Measurements from ENCODE around the gene LIMS1. TPM values are rescaled to one million over a fixed set of nuclear protein-coding genes. Genes with fewer than 3 reads are reported as not detected.

Gene LIMS1
- total and polyA plus RNA-seq, 2 of the 13 experiments (the other 11 are each of a cell fraction or from before 2014, with no cell fraction given), result 38.3 to 49.6 TPM

DNA sequence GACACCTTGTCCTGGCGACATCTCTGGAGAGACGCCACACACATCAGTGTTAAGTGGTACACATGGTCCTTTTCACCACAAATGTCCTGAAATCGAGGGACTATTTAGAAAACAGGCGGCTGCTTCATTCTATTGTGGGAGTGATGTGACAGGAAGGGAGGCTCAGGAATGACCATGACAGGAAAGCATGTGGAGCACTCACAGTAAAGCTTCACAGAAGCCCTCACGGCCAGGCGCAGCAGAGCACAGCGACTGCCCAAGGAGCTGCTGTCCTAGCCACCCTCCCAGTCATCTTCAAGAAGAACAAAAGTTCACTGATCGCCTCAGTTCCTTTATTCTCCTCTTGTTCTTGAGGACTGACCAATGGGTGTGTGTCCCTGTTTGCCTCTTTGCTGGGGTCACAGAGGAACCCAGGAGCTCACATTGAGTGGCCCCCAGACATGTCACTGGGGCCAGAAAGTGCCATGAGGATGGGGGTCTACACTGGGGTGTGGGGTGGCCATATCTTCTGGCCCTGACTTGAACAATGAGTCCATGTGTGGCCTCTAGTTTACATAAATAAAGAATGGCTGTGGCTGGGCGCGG, 100.4 kb downstream of the LIMS1 start:
- CTCF ChIA-PET (ENCODE audit: low intra/inter-chr PET ratio, low total read pairs), result no interaction called here
- POLR2A ChIA-PET, result interaction anchor here (0.6 to 1.3 kb wide), 2 partner anchors 44 to 186 kb away, joined by 3 to 4 read pairs; partner anchors contain the start of gene GCC2
- no peak for FAIRE-seq
- no peak overlapping the region for H3K27ac ChIP-seq (ENCODE audit: extremely low read length, insufficient read depth, low read length)
- in situ Hi-C loops (cut with HindIII; ENCODE audit: extremely low pct_ligation_motif_present, low pct_unique_long_range_greater_than_20kb), result no loop called here
- no peak overlapping the region for H2AFZ ChIP-seq (ENCODE audit: low read length)
- no peaks in the 10 kb centered on the region for H3K27me3 ChIP-seq (ENCODE audit: control insufficient read depth in 1 of 2, insufficient read depth in 2 of 2, low read length in 2 of 2)
- H3K4me3 ChIP-seq (replicated peaks in 1 of 3; ENCODE audit: insufficient read depth in 1 of 3, low read depth in 2 of 3, low read length in 3 of 3), result no peak overlapping the region
- no peak for ATAC-seq
- no TSS peak for BruUV-seq (replicated peaks)
- 83% methylated on average over 10 of the region's 10 CpGs for WGBS (ENCODE audit: low lambda C conversion rate)
- H3K36me3 ChIP-seq (replicated peaks in 1 of 2; ENCODE audit: control insufficient read depth in 1 of 2, insufficient read depth in 2 of 2, low read length in 2 of 2), result no peaks in the 10 kb centered on the region
- H3K4me1 ChIP-seq (ENCODE audit: insufficient read depth, low read length), result peaks cover 47% of the 10 kb centered on the region
- H3K4me2 ChIP-seq (ENCODE audit: low read depth, low read length), result no peak overlapping the region
- H3K9ac ChIP-seq (ENCODE audit: insufficient read depth, low read depth, low read length), result no peak overlapping the region
- peaks cover 34% of the 10 kb centered on the region for H3K79me2 ChIP-seq (ENCODE audit: insufficient read depth, low read length)
- intact Hi-C loops (cut with micrococcal nuclease; ENCODE audit: unreplicated experiment), result loop anchor here (5.0 kb wide), 2 partner anchors 147 to 282 kb away; no protein-coding TSS in a partner anchor
- no peaks in the 10 kb centered on the region for H3K9me3 ChIP-seq (ENCODE audit: low read length)
- peaks cover 16% of the 10 kb centered on the region for H4K20me1 ChIP-seq (ENCODE audit: insufficient read depth, low read length)
- DNase-seq (ENCODE audit: low spot score), result no peak
- TF ChIP-seq ZNF362 (CRISPR knock-in tag; IDR thresholded peaks at IDR 0.05; ENCODE audit: borderline replicate concordance) (no peak), ZNF674 (CRISPR knock-in tag; IDR thresholded peaks at IDR 0.05; ENCODE audit: low read depth) (no peak), STAT5B (CRISPR knock-in tag; IDR thresholded peaks at IDR 0.05) (no peak), ZBTB21 (CRISPR knock-in tag; IDR thresholded peaks at IDR 0.05) (no peak), SETDB1 (CRISPR knock-in tag; IDR thresholded peaks at IDR 0.05; ENCODE audit: borderline replicate concordance) (no peak), AFF4 (CRISPR knock-in tag; IDR thresholded peaks at IDR 0.05) (no peak), ZNF276 (CRISPR knock-in tag; IDR thresholded peaks at IDR 0.05; ENCODE audit: low read depth) (no peak), ONECUT2 (CRISPR knock-in tag; IDR thresholded peaks at IDR 0.05) (no peak), ZNF652 (CRISPR knock-in tag; IDR thresholded peaks at IDR 0.05; ENCODE audit: borderline replicate concordance, low read depth) (no peak), ZZZ3 (CRISPR knock-in tag; IDR thresholded peaks at IDR 0.05; ENCODE audit: borderline replicate concordance) (no peak), KDM5B (CRISPR knock-in tag; IDR thresholded peaks at IDR 0.05; ENCODE audit: borderline replicate concordance) (no peak), ZNF292 (CRISPR knock-in tag; IDR thresholded peaks at IDR 0.05; ENCODE audit: borderline replicate concordance, low read depth) (no peak), HES4 (CRISPR knock-in tag; IDR thresholded peaks at IDR 0.05; ENCODE audit: borderline replicate concordance) (no peak), ZNF891 (CRISPR knock-in tag; IDR thresholded peaks at IDR 0.05) (no peak), GABPB1 (CRISPR knock-in tag; IDR thresholded peaks at IDR 0.05) (no peak)
- TF ChIP-seq, protein P1, sequence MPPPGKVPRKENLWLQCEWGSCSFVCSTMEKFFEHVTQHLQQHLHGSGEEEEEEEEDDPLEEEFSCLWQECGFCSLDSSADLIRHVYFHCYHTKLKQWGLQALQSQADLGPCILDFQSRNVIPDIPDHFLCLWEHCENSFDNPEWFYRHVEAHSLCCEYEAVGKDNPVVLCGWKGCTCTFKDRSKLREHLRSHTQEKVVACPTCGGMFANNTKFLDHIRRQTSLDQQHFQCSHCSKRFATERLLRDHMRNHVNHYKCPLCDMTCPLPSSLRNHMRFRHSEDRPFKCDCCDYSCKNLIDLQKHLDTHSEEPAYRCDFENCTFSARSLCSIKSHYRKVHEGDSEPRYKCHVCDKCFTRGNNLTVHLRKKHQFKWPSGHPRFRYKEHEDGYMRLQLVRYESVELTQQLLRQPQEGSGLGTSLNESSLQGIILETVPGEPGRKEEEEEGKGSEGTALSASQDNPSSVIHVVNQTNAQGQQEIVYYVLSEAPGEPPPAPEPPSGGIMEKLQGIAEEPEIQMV (CRISPR knock-in tag; IDR thresholded peaks at IDR 0.05; ENCODE audit: low read depth), result no peak
